HG03575 (cell line): ENCODE data around the gene INSRR.

Experiments used
- ATAC-seq: cut with Tn5 transposase; IDR thresholded peaks from one replicate; pipeline ENCODE4 v1.9.1; 2021; ENCODE audit not compliant: unreplicated experiment, insufficient number of reproducible peaks, low FRiP score; ENCODE audit errors: extremely low read depth

The INSRR gene

DNA sequence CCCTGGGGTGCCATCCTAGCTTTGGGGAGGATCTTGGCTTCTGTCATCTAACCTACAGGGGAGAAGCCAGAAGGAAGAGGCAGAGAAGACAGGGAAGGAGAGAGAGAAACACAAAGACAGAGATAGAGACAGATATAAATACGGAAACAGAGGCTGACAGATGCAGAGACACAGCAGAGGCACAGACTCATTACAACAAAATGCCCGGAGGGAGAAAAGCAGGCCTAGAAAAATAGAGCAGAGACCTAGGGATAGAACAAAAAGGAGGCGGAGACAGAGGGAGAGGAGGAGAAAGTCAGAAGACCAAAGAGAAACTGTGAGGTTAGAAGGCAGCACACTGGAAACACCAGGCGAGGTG, 36.5 kb upstream of the INSRR start:
- ATAC-seq, result no peak

DNA sequence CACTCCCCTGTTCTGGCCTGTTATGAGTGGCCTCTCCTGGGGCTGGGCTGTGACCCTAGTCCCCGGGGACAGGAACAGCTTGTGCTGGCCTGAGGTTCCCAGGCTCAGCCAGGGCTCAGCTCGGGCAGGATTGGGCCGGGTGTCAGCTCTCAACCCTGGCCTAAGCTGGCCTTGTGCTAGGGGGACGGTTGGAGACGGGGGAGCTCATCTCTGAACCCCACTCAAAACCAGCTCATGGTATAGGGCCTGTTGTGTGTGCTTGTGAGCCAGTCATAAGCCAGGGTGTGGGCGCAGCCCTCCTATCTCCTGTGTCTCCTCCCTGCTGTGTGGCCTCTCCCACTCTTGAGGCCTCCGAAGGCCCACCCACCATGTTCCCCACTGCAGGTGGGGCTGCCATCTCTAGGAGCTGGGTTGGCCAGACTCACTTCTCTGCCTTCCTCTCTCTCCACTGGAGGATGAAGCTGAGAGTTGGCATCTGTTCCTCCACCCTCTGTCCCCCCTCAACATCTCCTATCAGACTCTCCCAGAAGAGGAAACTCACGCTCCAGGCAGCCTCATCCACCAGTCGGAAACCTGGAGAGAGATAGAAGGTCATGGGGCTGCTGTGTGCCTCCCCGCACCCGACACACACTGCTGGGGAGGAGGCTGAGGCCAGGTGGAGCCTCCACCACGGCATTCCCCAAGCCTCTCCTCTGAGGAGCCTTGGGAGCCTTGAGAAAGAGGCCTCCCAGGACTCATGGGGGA, 36.0 kb upstream of the INSRR start:
- no peak for ATAC-seq

DNA sequence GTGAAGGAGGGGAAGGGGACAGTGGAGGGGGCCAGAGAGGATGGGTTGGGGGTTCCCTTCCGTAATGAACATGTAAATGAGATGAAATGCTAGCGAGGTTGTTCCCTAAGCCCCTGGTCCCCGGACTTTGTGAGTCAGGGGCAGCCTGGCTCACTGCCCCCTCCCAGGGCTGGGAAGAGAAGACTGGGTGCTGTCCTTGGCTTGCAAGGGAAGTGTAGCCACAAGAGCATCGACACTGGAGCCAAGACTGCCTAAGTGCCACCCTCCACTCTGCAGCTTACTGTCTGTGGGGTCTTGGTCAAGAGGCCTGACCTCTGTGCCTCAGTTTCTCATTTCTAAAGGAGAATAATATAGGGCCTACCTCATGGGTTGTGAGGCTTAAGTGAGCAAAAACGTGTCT, 35.1 kb upstream of the INSRR start:
- ATAC-seq, result no peak

DNA sequence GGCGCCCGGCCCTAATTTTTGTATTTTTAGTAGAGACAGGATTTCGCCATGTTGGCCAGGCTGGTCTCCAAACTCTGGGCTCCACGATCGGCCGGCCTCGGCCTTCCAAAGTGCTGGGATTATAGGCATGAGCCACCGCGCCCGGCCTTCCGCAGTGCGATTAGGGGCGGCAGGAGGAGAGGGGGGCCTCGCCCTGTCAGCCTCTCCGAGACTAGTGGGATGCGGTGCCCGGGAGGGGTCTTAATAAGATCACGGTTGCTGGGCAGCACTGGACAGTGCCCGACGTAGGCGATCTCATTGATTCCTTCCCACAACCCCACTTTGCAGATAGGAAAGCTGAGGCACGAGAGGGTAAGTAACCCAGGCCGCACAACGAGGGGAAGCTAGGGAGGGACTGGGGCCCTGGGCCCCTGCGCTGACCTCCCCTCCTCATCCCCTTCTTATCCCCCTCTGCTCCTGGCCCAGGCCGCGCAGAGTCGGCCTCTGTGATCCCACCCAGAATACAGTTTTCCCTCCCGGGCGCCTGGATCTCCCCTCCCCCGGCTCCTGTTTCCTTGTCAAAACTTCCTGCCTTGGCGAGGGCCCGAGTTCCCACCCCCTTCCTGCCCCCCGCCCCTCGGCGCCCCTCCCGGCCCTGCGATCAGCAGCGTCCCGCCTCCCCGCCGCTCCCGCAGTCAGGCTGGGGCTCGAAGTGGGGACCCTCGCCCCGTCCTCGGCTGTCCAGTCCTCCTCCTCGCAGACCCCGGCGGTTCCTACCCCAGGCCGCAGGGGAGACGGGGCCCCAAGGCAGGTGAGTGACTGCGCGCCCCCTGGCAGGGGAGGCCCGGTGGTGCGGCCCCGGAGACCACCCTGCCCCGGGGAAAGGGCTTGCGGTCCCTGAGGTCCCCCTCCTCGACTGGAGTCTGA, 34.4 kb upstream of the INSRR start, which contains the start of gene PEAR1:
PEAR1 (plus strand) TSS at position 671 of the 906 bp plus-strand sequence. CDS start 10,209 bp downstream, outside the sequence.
- ATAC-seq, result no peak

DNA sequence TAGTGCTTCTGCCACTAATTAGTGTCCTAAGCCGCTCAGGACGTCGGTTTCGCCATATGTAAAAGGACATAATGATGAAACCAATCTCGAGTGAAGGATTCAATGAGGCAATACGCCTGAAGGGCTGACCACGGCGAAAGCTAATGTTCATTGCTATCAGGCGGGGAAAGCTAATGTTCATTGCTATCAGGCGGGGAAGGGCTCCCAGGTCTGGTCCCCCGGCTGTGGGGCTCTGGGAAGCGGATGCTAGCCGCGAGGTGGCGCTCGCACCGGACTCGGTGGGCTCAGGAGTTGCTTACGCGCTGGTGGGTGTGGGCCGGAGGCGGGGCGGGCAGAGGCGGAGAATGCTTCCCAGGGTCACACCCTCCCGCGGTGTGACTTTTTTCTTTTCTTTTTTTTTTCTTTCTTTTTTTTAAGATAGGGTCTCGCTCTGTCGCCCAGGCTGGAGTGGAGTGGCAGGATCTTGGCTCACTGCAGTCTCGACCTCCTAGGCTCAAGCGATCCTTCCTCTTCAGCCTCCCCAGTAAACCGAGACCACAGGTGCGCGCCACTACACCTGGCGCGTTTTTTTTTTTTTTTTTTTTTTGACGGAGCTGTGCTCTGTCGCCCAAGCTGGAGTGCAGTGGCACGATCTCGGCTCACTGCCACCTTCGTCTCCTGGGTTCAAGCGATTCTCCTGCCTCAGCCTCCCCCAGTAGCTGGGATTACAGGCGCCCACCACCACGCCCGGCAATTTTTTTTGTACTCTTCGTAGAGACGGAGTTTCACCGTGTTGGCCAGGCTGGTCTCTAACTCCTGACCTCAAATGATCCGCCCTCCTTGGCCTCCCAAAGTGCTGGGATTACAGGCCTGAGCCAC, 33.5 kb upstream of the INSRR start:
- ATAC-seq, result no peak

DNA sequence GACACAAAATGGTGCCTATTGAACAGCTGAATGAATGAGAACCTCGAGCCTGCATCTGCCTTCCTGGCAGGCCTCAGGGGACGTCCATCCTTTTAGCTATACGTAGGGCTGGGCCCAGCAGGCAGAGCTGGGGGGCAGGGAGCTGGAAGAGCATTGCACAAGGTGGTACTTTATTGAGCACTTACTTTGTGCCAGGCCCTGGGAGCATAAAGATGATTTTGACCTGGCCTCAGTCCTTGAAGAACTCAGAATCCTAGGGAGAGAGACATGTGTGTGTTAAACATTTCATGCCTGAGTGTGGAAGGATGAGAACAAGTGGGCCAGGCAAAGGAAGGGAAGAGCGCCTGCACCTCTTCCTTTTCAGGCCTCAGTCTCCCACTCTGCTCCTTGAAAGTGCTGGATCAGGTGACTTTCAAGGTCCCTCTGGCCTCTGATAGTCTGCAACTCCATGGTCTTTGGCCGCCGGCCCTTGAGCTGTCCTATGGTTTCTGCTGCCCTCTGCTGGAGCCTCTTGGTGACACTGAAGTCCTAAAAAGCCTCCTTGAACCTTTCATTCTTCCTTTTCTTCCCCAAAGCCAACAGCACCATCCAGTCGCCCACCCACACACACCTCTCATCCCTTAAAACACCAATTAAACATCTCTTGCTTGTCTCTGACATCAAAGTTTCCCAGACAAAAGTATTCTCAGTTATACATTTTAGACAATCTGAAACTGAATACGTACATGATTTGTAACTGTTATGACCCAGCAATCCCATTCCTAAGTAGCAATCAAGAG, 31.1 kb upstream of the INSRR start:
- no peak for ATAC-seq

DNA sequence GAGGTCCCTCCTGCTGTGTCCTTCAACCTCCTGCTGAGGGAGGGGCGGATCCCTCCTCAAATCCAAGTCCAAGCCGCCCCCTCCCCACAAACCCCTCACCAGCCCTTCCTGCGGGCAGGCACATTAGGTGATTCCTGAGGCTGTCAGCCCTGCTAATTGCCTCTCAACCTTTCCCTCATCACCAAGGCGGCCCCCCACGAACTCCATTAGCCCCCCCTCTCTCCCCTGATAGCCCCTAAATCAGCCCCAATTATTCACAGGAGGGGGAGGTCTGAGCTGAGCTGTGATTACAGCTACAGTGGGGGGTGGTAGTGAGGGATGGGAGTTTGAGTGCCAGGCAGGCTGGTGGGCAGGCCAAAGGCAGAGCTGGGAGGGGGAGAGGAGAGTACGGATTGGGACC, 28.8 kb upstream of the INSRR start:
- ATAC-seq, result no peak

DNA sequence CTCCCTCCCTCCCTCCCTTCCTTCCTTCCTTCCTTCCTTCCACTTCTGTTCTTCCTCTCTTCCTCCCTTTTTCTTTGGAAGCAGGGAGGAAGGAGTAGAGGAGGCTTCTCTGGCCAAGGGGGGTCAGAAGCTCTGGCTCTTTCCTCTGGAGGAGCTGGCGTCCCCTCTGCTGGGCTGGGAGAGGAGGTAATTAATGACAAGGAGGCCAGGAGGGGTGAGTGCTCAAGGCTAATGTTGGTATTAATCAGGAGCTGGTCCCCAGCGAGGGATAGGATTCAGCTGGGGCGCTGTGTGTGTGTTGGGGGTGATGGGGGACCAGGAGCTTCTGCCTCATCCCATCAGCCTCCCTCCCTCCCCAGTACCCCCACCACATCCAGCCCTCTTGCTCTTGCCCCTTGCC, 28.4 kb upstream of the INSRR start:
- no peak for ATAC-seq

DNA sequence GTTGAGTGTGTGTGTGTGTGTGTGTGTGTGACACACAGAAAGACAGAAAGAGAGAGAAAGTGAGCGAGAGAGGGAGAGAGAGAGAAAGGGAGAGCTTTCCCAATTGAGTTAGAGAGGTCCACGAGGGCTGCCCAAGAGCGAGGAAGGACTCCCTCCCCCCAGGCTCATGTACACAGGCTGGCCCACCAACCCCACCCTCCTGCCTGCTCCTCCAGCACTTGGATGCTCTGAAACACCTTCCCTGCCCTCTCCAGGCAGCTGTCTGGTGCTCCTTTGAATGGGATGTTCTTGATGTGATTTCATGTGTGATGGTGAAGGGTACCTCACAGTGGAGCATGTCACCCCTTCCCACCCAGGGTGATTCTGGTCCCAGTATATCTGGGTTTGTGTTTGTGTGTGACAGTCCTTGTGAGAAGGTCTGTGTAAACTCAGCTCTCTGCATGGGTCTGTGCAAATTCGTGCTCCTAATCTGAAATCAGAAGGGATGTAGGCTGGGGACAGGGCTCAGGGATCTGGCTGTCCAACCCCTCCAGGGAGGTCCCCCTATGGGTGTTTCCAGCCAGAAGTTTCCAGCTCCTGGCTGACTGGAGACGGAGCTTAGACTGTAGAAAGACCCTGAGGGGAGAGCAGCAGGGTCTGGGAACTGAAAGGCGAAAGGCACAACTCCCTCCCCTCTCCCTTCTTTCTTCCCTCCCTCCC, 27.8 kb upstream of the INSRR start:
- no peak for ATAC-seq

DNA sequence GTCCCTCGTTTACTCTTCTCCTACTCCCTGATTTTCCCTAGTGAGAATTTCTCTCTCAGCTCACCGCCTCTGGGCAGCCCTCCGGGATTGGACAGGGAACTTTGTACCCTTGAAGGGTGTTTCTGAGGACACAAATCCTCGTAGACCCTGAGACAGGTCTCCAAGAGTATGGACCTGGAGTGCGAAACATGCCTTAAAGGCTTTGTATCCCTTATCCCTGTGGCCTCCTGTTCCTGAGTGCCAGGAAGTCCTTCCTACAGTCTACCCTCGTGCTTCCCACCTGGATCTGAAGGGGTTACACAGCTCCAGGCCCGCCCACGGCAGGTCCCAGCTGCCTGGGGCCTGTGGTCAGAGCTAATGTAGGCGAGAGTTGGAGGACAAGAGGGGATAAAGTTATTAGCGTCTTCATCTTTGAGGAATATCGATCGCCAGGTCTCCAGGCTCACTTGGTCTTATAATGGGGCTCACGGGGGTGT, 27.0 kb upstream of the INSRR start:
- ATAC-seq, result no peak

DNA sequence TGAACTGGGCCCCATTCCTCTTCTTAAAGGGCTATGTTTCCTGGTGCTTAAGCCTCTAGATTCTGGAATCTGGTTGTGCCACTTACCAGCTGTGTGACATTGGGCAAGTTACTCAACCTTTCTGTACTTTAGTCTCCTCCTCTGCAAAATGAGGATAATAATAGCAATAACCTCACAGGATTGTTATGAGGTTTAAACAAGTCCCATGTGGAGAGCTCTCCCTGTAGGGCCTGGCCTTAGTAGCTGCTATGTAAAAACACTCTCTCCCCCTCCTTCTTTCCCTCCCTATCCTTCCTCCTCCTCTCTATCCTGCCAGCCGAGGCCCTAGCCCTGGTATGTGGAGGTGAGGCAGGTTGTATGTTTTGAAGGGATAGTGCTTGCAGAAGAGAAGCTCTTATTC, 26.4 kb upstream of the INSRR start:
- no peak for ATAC-seq

DNA sequence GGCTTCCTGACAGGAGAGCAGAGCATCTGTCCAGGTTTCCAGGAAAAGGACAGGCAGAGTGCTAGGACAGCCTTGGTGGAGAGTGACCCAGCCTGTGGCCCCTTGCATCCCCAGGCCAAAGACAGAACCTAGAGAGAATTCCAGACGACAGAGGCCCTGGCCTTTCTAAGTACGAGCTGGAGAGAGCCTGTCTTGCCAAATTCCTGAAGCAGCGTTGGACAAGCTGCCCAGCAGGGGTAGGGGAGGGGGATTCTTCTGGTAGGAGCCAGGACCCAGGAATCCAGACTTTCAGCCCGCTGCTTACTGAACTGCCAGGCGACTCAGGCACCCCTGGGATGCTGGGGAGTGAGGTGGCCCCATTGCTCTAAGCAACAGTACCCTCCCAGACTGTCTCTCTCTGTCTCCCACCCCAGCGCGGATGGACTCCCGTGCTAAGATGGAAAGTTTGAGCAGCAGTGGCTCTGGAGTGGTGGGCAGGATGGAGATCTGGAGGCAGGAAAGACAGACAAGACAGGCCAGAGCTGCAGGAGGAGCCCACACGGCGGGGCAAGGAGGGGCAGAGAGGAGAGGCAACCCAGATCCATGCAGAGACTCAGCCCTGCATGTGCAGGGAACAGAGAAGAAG, 25.8 kb upstream of the INSRR start:
- ATAC-seq, result no peak

DNA sequence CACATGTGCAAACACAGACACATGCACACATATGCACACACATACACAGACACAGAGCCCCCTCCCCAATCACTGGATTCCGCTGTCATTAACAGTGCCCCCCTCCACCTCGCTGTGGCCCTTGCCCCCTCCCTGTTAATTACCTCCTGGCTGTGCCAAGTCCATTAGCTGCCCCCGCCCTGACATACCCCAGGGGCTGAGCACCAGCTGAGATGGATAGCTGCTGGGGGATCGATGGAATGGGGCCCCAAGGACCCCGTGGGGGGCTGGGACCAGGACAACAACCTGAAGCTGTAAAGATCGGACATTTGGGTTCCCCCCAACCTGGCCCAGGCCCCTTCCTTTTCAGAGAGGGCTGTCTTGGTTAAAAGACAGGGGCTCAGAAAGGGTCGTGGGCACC, 25.0 kb upstream of the INSRR start:
- no peak for ATAC-seq

DNA sequence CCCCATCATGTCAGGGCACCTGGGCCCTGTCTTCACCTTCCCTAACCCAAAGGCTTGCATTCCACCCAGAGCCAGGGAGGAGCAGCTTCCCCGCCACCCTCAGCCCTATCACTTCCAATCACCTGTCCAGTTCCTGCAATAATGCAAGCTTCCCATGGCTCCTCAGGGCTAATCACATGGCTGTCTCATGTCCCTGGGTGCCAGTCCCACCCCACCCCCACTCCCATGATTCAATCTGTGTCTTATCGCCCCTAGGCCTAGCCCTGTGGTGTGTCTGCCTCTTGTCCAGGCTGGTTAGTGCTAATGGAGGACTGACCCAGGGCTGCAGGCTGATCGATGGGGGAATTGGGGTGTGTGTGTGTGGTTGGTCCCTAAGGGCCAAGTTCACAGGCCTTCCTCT, 23.6 kb upstream of the INSRR start:
- no peak for ATAC-seq

DNA sequence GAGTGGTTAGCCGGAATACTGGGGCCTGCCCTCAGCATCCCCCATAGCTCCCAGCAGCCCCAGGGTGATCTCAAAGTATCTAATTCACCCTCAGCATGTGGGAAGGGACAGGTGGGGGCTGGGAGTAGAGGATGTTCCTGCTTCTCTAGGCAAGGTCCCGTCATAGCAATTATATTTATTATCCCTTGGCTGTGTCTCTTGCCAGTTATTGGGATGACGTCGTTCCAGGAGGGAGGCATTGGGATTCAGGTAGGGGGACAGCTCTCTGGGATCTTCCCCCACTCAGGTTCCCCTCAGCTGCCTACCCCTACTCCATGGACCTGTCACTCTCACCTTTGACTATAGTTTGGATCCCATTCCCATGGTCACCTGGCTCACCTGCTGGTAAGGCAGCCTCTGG, 22.7 kb upstream of the INSRR start:
- ATAC-seq, result no peak

DNA sequence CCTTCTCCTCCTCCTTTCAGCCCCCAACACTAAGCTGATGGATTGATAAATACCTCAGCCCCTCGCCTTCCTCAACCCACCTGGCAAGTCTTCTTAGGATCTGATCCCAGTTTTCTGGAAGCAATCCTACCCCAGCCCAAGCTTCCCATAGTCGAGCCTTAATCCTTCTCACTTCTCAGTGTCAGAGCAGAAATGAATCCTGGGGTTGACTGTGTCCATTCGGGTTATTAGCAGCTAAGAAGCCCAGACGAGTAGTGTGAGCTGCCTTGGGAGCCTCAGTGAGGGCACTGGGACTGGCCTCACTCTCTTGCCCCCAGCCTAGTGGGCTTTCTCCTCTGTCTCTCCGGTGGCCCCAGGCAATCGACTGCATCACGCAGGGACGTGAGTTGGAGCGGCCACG, 22.2 kb upstream of the INSRR start:
- ATAC-seq, result no peak

DNA sequence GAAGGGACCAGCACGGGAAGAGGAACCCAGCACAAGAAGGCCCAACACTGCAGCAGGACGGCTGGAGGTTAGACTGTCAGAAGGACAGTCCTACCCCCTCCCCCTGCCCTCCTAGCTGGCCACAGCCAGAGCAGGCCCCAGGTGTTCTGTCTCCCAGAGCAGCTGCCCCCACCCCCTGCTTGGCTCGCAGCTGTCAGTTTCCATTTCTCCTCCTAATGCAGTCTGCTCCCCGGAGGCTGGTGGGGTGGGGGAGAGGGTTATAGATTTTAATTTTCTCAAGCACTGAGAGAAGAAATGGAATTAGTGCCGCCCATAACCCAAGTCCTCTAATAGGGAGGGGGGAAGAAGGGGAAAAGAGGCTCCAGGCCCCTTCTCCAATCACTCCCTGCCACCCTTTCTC, 21.6 kb upstream of the INSRR start:
- ATAC-seq, result no peak

DNA sequence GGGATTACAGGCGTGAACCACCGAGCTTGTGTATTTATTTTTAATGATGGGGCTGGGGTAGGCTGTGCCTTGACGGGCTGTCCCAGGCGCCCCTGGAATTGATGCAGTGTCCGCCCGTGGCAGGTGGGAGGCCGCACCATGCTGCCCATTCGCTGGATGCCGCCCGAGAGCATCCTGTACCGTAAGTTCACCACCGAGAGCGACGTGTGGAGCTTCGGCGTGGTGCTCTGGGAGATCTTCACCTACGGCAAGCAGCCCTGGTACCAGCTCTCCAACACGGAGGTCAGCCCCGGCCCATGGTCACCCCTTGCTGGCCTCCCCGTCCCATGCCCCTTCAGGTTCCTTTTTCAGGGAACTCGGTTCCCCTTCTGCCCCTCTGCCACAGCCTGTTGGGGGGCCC, 21.0 kb upstream of the INSRR start:
- no peak for ATAC-seq
